DND-41 (cell line): ENCODE measurements around the gene MANBA.

Experiments
- ATAC-seq: fragments of 200-7000 bp; cut with Tn5 transposase; 3 replicates; pipeline ENCODE4 v1.9.1; 2021; ENCODE audit warnings: low read depth; ENCODE audit not compliant: insufficient read depth
- DNase-seq: peaks from one replicate; pipeline ENCODE4 v3.0.0-alpha.2; 2020
- H2AFZ ChIP-seq: 2 replicates; pipeline ENCODE4 v1.6.0; 2012; ENCODE audit warnings: low read depth, low read length
- H3K27ac ChIP-seq: 2 replicates; pipeline ENCODE4 v1.5.1; 2012; ENCODE audit warnings: low read length, inconsistent platforms
- H3K27me3 ChIP-seq: fragments of 200-600 bp; sonication (generic); 2 replicates; pipeline ENCODE4 v1.6.0; 2012; ENCODE audit warnings: low read length, mild to moderate bottlenecking, inconsistent platforms; ENCODE audit not compliant: insufficient read depth, poor library complexity
- H3K36me3 ChIP-seq: 2 replicates; pipeline ENCODE4 v1.5.1; 2012; ENCODE audit warnings: low read length, inconsistent platforms; ENCODE audit not compliant: insufficient read depth
- H3K4me1 ChIP-seq: 2 replicates; pipeline ENCODE4 v1.5.1; 2012; ENCODE audit warnings: mild to moderate bottlenecking, low read length; ENCODE audit not compliant: insufficient read depth
- H3K4me2 ChIP-seq: 2 replicates; pipeline ENCODE4 v1.6.0; 2012; ENCODE audit warnings: mild to moderate bottlenecking, moderate library complexity, low read length, inconsistent platforms; ENCODE audit not compliant: insufficient read depth
- H3K4me3 ChIP-seq, 2 experiments: fragments of 200-600 bp in 1 of 2; shearing (Covaris generic) in 1 of 2; 2 replicates each; pipeline ENCODE4 v1.5.1; 2012 to 2016; ENCODE audit warnings: inconsistent platforms in 2 of 2, low read length in 2 of 2, mild to moderate bottlenecking in 2 of 2, low read depth in 1 of 2, moderate library complexity in 1 of 2
- H3K79me2 ChIP-seq: 2 replicates; pipeline ENCODE4 v1.6.0; 2012; ENCODE audit warnings: low read length, inconsistent platforms; ENCODE audit not compliant: insufficient read depth
- H3K9ac ChIP-seq: 2 replicates; pipeline ENCODE4 v1.6.0; 2012; ENCODE audit warnings: low read depth, mild to moderate bottlenecking, inconsistent platforms, low read length, moderate library complexity
- H3K9me3 ChIP-seq: 2 replicates; pipeline ENCODE4 v1.5.1; 2012; ENCODE audit warnings: low read length, moderate library complexity, mild to moderate bottlenecking, inconsistent platforms; ENCODE audit not compliant: insufficient read depth, severe bottlenecking
- H4K20me1 ChIP-seq: 2 replicates; pipeline ENCODE4 v1.6.0; 2012; ENCODE audit warnings: low read length; ENCODE audit not compliant: insufficient read depth
- EZH2 ChIP-seq: IDR thresholded peaks from 3 replicates; pipeline ENCODE4 v1.6.1; 2012; ENCODE audit warnings: borderline replicate concordance, low read depth, mild to moderate bottlenecking, moderate library complexity, low read length, inconsistent platforms; ENCODE audit not compliant: severe bottlenecking
- TF ChIP-seq, protein P1 (sequence below): IDR thresholded peaks from 2 replicates; pipeline ENCODE4 v1.5.1; 2012; ENCODE audit warnings: borderline replicate concordance, low read length, moderate library complexity, mild to moderate bottlenecking; ENCODE audit not compliant: poor library complexity, severe bottlenecking; ENCODE audit errors: extremely low read depth

Gene MANBA

DNA sequence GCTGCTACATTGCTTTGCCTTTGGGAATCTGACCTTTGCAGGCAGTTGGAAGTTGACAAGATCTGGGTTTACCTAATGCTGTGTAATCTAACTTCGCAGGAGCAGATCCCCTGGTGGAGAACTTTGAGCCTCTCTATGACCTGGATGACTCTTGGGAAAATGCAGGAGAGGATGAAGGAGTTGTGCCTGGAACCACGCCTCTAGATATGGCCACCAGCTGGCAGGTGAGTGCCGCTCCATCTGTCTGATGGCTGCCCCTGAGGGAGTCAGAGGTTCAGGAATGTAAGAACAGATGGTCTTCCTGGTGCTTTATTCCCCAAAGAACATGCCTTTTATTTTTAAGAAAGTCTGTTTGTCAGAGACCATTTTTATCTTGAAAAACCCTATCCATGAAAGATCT is 150.3 kb downstream of the MANBA start:
- Histone ChIP-seq H3K4me1 (no peaks in the 10 kb centered on the region), H4K20me1 (no peaks in the 10 kb centered on the region), H3K9ac (no peak overlapping the region), H2AFZ (no peak overlapping the region), H3K36me3 (peaks cover 81% of the 10 kb centered on the region), H3K27me3 (no peaks in the 10 kb centered on the region), H3K4me2 (no peak overlapping the region), H3K9me3 (no peaks in the 10 kb centered on the region), H3K4me3 (no peak overlapping the region), H3K79me2 (no peaks in the 10 kb centered on the region), H3K27ac (no peak overlapping the region)
- ATAC-seq, result no peak
- no peak for DNase-seq
- no peak for TF ChIP-seq EZH2
- TF ChIP-seq, protein P1, sequence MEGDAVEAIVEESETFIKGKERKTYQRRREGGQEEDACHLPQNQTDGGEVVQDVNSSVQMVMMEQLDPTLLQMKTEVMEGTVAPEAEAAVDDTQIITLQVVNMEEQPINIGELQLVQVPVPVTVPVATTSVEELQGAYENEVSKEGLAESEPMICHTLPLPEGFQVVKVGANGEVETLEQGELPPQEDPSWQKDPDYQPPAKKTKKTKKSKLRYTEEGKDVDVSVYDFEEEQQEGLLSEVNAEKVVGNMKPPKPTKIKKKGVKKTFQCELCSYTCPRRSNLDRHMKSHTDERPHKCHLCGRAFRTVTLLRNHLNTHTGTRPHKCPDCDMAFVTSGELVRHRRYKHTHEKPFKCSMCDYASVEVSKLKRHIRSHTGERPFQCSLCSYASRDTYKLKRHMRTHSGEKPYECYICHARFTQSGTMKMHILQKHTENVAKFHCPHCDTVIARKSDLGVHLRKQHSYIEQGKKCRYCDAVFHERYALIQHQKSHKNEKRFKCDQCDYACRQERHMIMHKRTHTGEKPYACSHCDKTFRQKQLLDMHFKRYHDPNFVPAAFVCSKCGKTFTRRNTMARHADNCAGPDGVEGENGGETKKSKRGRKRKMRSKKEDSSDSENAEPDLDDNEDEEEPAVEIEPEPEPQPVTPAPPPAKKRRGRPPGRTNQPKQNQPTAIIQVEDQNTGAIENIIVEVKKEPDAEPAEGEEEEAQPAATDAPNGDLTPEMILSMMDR, result no peak

DNA sequence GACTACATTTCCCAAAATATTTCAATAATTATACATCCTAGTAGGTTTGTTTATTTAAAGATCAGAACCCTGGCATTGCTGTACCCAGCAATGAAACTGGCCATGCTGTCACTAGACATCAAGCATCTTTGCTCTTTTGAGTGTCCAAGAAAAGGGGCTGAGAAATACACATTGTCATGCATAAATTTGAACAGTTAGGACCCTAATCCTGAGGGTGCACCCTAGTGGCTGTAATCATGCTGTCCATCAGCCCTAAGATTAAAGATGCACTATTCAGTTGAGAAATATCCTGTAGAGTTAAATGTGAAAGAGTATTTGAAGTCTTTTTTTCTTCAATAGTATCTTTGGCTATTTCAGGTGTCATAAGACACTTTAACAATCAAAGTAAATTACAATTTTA is 150.8 kb downstream of the MANBA start:
- no peaks in the 10 kb centered on the region for H3K27me3 ChIP-seq
- no peak overlapping the region for H2AFZ ChIP-seq
- no peak for DNase-seq
- no peaks in the 10 kb centered on the region for H3K9me3 ChIP-seq
- H3K9ac ChIP-seq, result no peak overlapping the region
- TF ChIP-seq, protein P1, result peak; percentile 59
- no peak for TF ChIP-seq EZH2
- peak; percentile 62; the same call in 2 of the 3 replicates for ATAC-seq
- peaks cover 83% of the 10 kb centered on the region for H3K36me3 ChIP-seq
- H3K27ac ChIP-seq, result no peak overlapping the region
- no peaks in the 10 kb centered on the region for H3K79me2 ChIP-seq
- no peaks in the 10 kb centered on the region for H3K4me1 ChIP-seq
- no peaks in the 10 kb centered on the region for H4K20me1 ChIP-seq
- no peak overlapping the region for H3K4me2 ChIP-seq
- no peak overlapping the region for H3K4me3 ChIP-seq

DNA sequence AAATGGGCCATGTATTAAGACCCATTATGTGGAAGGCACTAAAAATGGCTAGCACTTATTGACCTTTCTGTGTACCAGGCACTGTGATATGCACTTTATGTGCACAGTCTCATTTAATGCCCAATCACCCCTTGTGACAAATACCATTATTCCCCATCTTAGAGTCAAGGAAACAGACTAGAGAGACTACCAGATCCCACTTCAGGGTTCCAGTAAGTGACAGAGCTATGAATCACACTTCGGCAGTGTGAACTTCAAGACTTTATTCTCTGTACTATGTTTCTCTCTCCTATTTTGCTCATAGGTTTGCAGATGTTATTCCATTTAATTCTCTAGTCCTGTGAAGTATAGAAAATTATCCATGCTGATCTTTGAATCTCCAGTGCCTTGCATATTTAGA is 152.6 kb downstream of the MANBA start:
- Histone ChIP-seq H3K79me2 (no peaks in the 10 kb centered on the region), H3K36me3 (peaks cover 75% of the 10 kb centered on the region), H3K4me2 (no peak overlapping the region), H3K27me3 (no peaks in the 10 kb centered on the region), H4K20me1 (no peaks in the 10 kb centered on the region), H3K4me1 (no peaks in the 10 kb centered on the region), H3K4me3 (no peak overlapping the region), H3K27ac (no peak overlapping the region), H2AFZ (no peak overlapping the region), H3K9me3 (no peaks in the 10 kb centered on the region), H3K9ac (no peak overlapping the region)
- no peak for TF ChIP-seq EZH2
- TF ChIP-seq, protein P1, result no peak
- DNase-seq (no peak), ATAC-seq (no peak)

DNA sequence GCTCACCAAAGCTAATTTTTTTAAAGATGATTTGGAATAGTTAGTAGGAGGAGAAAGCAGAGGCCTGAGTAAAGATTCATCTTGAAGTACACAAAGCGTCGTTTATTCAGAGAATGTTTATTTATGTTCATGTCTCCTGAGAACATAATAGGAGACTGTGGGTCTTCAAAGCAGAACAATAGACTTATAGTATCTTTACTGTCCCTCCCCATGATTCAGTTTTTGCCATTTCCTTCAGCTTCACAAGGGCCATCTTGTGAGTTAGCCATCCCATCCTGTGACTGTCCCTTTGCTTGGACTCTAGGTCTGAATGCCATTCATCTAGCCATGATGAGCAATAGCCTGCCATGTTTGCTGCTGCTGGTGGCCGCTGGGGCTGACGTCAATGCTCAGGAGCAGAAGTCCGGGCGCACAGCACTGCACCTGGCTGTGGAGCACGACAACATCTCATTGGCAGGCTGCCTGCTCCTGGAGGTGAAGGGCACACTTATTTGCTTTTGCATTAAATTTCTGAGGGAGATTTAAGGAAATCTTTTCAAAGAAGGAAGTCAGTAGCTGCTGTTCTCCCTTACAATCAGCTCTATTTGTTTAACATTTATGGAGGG is 153.8 kb downstream of the MANBA start:
- DNase-seq, result no peak
- Histone ChIP-seq H3K27ac (no peak overlapping the region), H3K27me3 (no peaks in the 10 kb centered on the region), H3K4me2 (no peak overlapping the region), H3K4me3 (no peak overlapping the region), H3K36me3 (peaks cover 64% of the 10 kb centered on the region), H2AFZ (no peak overlapping the region), H3K4me1 (no peaks in the 10 kb centered on the region), H3K9ac (no peak overlapping the region), H4K20me1 (no peaks in the 10 kb centered on the region), H3K9me3 (no peaks in the 10 kb centered on the region), H3K79me2 (no peaks in the 10 kb centered on the region)
- TF ChIP-seq, protein P1, result no peak
- TF ChIP-seq EZH2, result no peak
- no peak for ATAC-seq
